Natural killer cell treated with Interleukin-12 subunit alpha and Interleukin-12 subunit beta and Interleukin-15 and Interleukin-18, amount 100 ng/mL, for 72 hours (primary cell): ENCODE data around the gene ZNF423. TPM values are rescaled to one million over a fixed set of nuclear protein-coding genes. Genes with fewer than 3 reads are reported as not detected.
A peak's percentile ranks its signal among the peaks of the same experiment; 100 is the strongest.
"Not testable (repeated sequence)": the region's sequence is repeated elsewhere in the genome, so short reads cannot be mapped to it uniquely, and the experiment has no call there.

ENCODE experiments used
- ATAC-seq, 2 donors: fragments of 150-1000 bp; cut with Tn5 transposase in 1 of 2; sonication (Bioruptor Pico), chemical (Tn5 transposase) in 1 of 2; 2 replicates each; pipeline ENCODE4 v1.10.0; 2021
- DNase-seq: peaks from one replicate; pipeline ENCODE4 v3.0.0; 2022; ENCODE audit warnings: low spot score
- H3K27ac Mint-ChIP-seq, 2 donors: 1 replicate in 1 of 2; 2 replicates in 1 of 2; pipeline ENCODE4 v1.8.0; 2022; ENCODE audit warnings: mixed read lengths in 2 of 2, mild to moderate bottlenecking in 1 of 2, moderate library complexity in 1 of 2
- H3K27me3 Mint-ChIP-seq, 2 donors: 1 replicate in 1 of 2; 2 replicates in 1 of 2; pipeline ENCODE4 v1.8.0; 2022; ENCODE audit warnings: mixed read lengths in 2 of 2
- H3K36me3 Mint-ChIP-seq: one replicate; pipeline ENCODE4 v1.8.0; 2022; ENCODE audit warnings: mixed read lengths
- H3K4me1 Mint-ChIP-seq, 2 donors: 1 replicate in 1 of 2; 2 replicates in 1 of 2; pipeline ENCODE4 v1.8.0; 2022; ENCODE audit warnings: low read depth in 2 of 2, mixed read lengths in 2 of 2, mild to moderate bottlenecking in 1 of 2
- H3K4me3 Mint-ChIP-seq: one replicate; pipeline ENCODE4 v1.8.0; 2022; ENCODE audit warnings: mixed read lengths
- H3K9me3 Mint-ChIP-seq: 2 replicates; pipeline ENCODE4 v1.8.0; 2022; ENCODE audit warnings: mixed read lengths
- total RNA-seq, 2 donors: library from RNA; stranded (reverse); gene quantifications; one replicate each; pipeline ENCODE4 v1.2.3, GENCODE V29; 2022

The ZNF423 gene
- total RNA-seq, 2 donors from 2014 or later: not detected

- Mint-ChIP-seq H3K4me3 (no peak overlapping the region), H3K36me3 (no peaks in the 10 kb centered on the region), H3K27me3 (peaks cover 15 to 25% of the 10 kb centered on the region in 2 donors), H3K4me1 (no peaks in the 10 kb centered on the region), H3K27ac (no peak overlapping the region), H3K9me3 (no peaks in the 10 kb centered on the region)
- DNase-seq (no peak), ATAC-seq (no peak)
Observed at GRCh38 chr16:49695782-49696413, 160.0 kb downstream of the ZNF423 start.

GRCh38 chr16:49693445-49693844 lies 162.5 kb downstream of the ZNF423 start:
- Mint-ChIP-seq H3K27me3 (peaks cover 3 to 16% of the 10 kb centered on the region in 2 donors), H3K27ac (no peak overlapping the region), H3K36me3 (no peaks in the 10 kb centered on the region), H3K4me3 (no peak overlapping the region), H3K9me3 (no peaks in the 10 kb centered on the region), H3K4me1 (no peaks in the 10 kb centered on the region)
- DNase-seq (no peak), ATAC-seq (no peak)

GRCh38 chr16:49690778-49691177 lies 165.1 kb downstream of the ZNF423 start:
- Mint-ChIP-seq H3K27me3 (peaks cover 19 to 20% of the 10 kb centered on the region in 2 donors), H3K4me1 (no peaks in the 10 kb centered on the region), H3K36me3 (no peaks in the 10 kb centered on the region), H3K9me3 (no peaks in the 10 kb centered on the region), H3K4me3 (no peak overlapping the region), H3K27ac (no peak overlapping the region)
- no peak for DNase-seq
- no peak for ATAC-seq

- H3K9me3 Mint-ChIP-seq: no peaks in the 10 kb centered on the region
- H3K4me3 Mint-ChIP-seq: no peak overlapping the region
- H3K27ac Mint-ChIP-seq: no peak overlapping the region
- ATAC-seq: no peak
- peaks cover 14 to 20% of the 10 kb centered on the region in 2 donors for H3K27me3 Mint-ChIP-seq
- no peaks in the 10 kb centered on the region for H3K4me1 Mint-ChIP-seq
- DNase-seq: no peak
- no peaks in the 10 kb centered on the region for H3K36me3 Mint-ChIP-seq
Observed at GRCh38 chr16:49688036-49688697, 167.7 kb downstream of the ZNF423 start.

GRCh38 chr16:49687476-49688002 lies 168.4 kb downstream of the ZNF423 start:
- Mint-ChIP-seq H3K27ac (no peak overlapping the region), H3K4me3 (no peak overlapping the region), H3K9me3 (no peaks in the 10 kb centered on the region), H3K36me3 (no peaks in the 10 kb centered on the region), H3K4me1 (no peaks in the 10 kb centered on the region), H3K27me3 (peaks cover 12 to 20% of the 10 kb centered on the region in 2 donors)
- ATAC-seq: no peak
- no peak for DNase-seq

- H3K4me1 Mint-ChIP-seq: no peaks in the 10 kb centered on the region
- peaks cover 12 to 20% of the 10 kb centered on the region in 2 donors for H3K27me3 Mint-ChIP-seq
- DNase-seq: no peak
- no peak for ATAC-seq
- no peak overlapping the region for H3K27ac Mint-ChIP-seq
- H3K4me3 Mint-ChIP-seq: no peak overlapping the region
- no peaks in the 10 kb centered on the region for H3K36me3 Mint-ChIP-seq
- no peaks in the 10 kb centered on the region for H3K9me3 Mint-ChIP-seq
Observed at GRCh38 chr16:49684696-49685095, 171.2 kb downstream of the ZNF423 start.

GRCh38 chr16:49682577-49683165 lies 173.2 kb downstream of the ZNF423 start:
- Mint-ChIP-seq H3K36me3 (no peaks in the 10 kb centered on the region), H3K4me1 (no peaks in the 10 kb centered on the region), H3K9me3 (no peaks in the 10 kb centered on the region), H3K27ac (no peak overlapping the region), H3K4me3 (no peak overlapping the region), H3K27me3 (peaks cover 12% of the 10 kb centered on the region in 2 donors)
- no peak for ATAC-seq
- DNase-seq: no peak

GRCh38 chr16:49681217-49681883 lies 174.6 kb downstream of the ZNF423 start:
- Mint-ChIP-seq H3K27ac (no peak overlapping the region), H3K27me3 (peaks cover 0 to 2% of the 10 kb centered on the region in 2 donors), H3K4me3 (no peak overlapping the region), H3K9me3 (no peaks in the 10 kb centered on the region), H3K36me3 (no peaks in the 10 kb centered on the region), H3K4me1 (no peaks in the 10 kb centered on the region)
- ATAC-seq (no peak), DNase-seq (no peak)

GRCh38 chr16:49679095-49679494 lies 176.8 kb downstream of the ZNF423 start:
- no peak for DNase-seq
- H3K27me3 Mint-ChIP-seq: no peaks in the 10 kb centered on the region

GRCh38 chr16:49677661-49678060 lies 178.3 kb downstream of the ZNF423 start:
- not testable (repeated sequence) for H3K36me3 Mint-ChIP-seq, H3K27me3 Mint-ChIP-seq, DNase-seq, H3K27ac Mint-ChIP-seq, H3K4me3 Mint-ChIP-seq, ATAC-seq, H3K4me1 Mint-ChIP-seq, H3K9me3 Mint-ChIP-seq

More at GRCh38 chr16:49679095-49679494, 176.8 kb downstream of the ZNF423 start:
- H3K9me3 Mint-ChIP-seq: no peaks in the 10 kb centered on the region
- ATAC-seq: peak in 1 of 2 donors; percentile 9
- H3K4me1 Mint-ChIP-seq: no peaks in the 10 kb centered on the region
- H3K4me3 Mint-ChIP-seq: no peak overlapping the region
- H3K27ac Mint-ChIP-seq: no peak overlapping the region
- H3K36me3 Mint-ChIP-seq: no peaks in the 10 kb centered on the region

GRCh38 chr16:49675413-49675812 lies 180.5 kb downstream of the ZNF423 start:
- Mint-ChIP-seq H3K36me3 (no peaks in the 10 kb centered on the region), H3K4me1 (no peaks in the 10 kb centered on the region), H3K27me3 (no peaks in the 10 kb centered on the region), H3K4me3 (no peak overlapping the region), H3K9me3 (no peaks in the 10 kb centered on the region), H3K27ac (no peak overlapping the region)
- no peak for ATAC-seq
- DNase-seq: no peak

- H3K9me3 Mint-ChIP-seq: no peaks in the 10 kb centered on the region
- ATAC-seq: no peak
- no peaks in the 10 kb centered on the region for H3K4me1 Mint-ChIP-seq
- no peak overlapping the region for H3K27ac Mint-ChIP-seq
- DNase-seq: no peak
- H3K27me3 Mint-ChIP-seq: no peaks in the 10 kb centered on the region
- no peak overlapping the region for H3K4me3 Mint-ChIP-seq
- H3K36me3 Mint-ChIP-seq: no peaks in the 10 kb centered on the region
Observed at GRCh38 chr16:49674990-49675389, 180.9 kb downstream of the ZNF423 start.

GRCh38 chr16:49674351-49674851 lies 181.5 kb downstream of the ZNF423 start:
- Mint-ChIP-seq H3K4me1 (no peaks in the 10 kb centered on the region), H3K27ac (no peak overlapping the region), H3K9me3 (no peaks in the 10 kb centered on the region), H3K27me3 (no peaks in the 10 kb centered on the region), H3K4me3 (no peak overlapping the region), H3K36me3 (no peaks in the 10 kb centered on the region)
- ATAC-seq: no peak
- no peak for DNase-seq
